Hepatocyte (in vitro differentiated cells): Measurements from ENCODE around the gene MACROH2A2. TPM values are rescaled to one million over a fixed set of nuclear protein-coding genes. Genes with fewer than 3 reads are reported as not detected.

Experiments used
- DNase-seq: peaks from one replicate; pipeline ENCODE4 v3.0.0-alpha.2; 2016; ENCODE audit warnings: low spot score
- H2AFZ ChIP-seq: fragments of 200-600 bp; sonication (generic); 2 replicates; pipeline ENCODE4 v1.6.0; 2016; ENCODE audit warnings: antibody characterized with exemption, mild to moderate bottlenecking
- H3K27ac ChIP-seq: fragments of 200-600 bp; sonication (generic); 2 replicates; pipeline ENCODE4 v1.5.1; 2016; ENCODE audit warnings: mild to moderate bottlenecking
- H3K27me3 ChIP-seq: fragments of 200-600 bp; sonication (generic); 2 replicates; pipeline ENCODE4 v1.6.1; 2016
- H3K36me3 ChIP-seq: fragments of 200-600 bp; sonication (generic); replicated peaks from 2 replicates; pipeline ENCODE4 v1.5.1; 2016; ENCODE audit warnings: low read depth; ENCODE audit not compliant: insufficient read depth
- H3K4me1 ChIP-seq: fragments of 200-600 bp; sonication (generic); 2 replicates; pipeline ENCODE4 v1.5.1; 2016; ENCODE audit warnings: mild to moderate bottlenecking, moderate library complexity; ENCODE audit not compliant: insufficient read depth
- H3K4me2 ChIP-seq: fragments of 200-600 bp; sonication (generic); 2 replicates; pipeline ENCODE4 v1.6.0; 2016
- H3K4me3 ChIP-seq: fragments of 200-600 bp; sonication (generic); 2 replicates; pipeline ENCODE4 v1.5.1; 2016; ENCODE audit warnings: mild to moderate bottlenecking
- H3K79me2 ChIP-seq: fragments of 200-600 bp; sonication (generic); 2 replicates; pipeline ENCODE4 v1.6.0; 2017; ENCODE audit warnings: mild to moderate bottlenecking
- H3K9me2 ChIP-seq: fragments of 200-600 bp; sonication (generic); replicated peaks from 2 replicates; pipeline ENCODE4 v1.6.0; 2017; ENCODE audit warnings: mild to moderate bottlenecking; ENCODE audit not compliant: insufficient read depth
- H3K9me3 ChIP-seq: fragments of 200-600 bp; sonication (generic); 2 replicates; pipeline ENCODE4 v1.5.1; 2016; ENCODE audit warnings: low read depth, mild to moderate bottlenecking
- H4K20me1 ChIP-seq: fragments of 200-600 bp; sonication (generic); 2 replicates; pipeline ENCODE4 v1.6.0; 2016; ENCODE audit warnings: mild to moderate bottlenecking; ENCODE audit not compliant: insufficient read depth, poor library complexity, severe bottlenecking
- EZH2 ChIP-seq: fragments of 200-600 bp; sonication (generic); IDR thresholded peaks from 2 replicates; pipeline ENCODE4 v1.6.1; 2016; ENCODE audit warnings: antibody characterized with exemption, mild to moderate bottlenecking, borderline replicate concordance
- EZH2phosphoT487 ChIP-seq: fragments of 200-600 bp; sonication (generic); IDR thresholded peaks from one replicate; pipeline ENCODE4 v1.6.1; 2018; ENCODE audit warnings: antibody characterized with exemption, mild to moderate bottlenecking, low read depth, moderate library complexity; ENCODE audit not compliant: unreplicated experiment, severe bottlenecking
- WGBS: methylation state at CpG from one replicate; pipeline ENCODE4 v1.1.6; 2016; ENCODE audit warnings: low lambda C conversion rate; ENCODE audit errors: missing lambda C conversion rate; 5-methylcytosine and 5-hydroxymethylcytosine counted together
- polyA plus RNA-seq: library from polyadenylated mRNA; unstranded; fragments of >200 nt; fragmentation: Nextera tagmentation; extraction: Ambion mirVana; gene quantifications from 2 replicates; pipeline ENCODE4 v1.2.1, GENCODE V29; 2016
- total RNA-seq: library from RNA; depleted of rRNA; stranded (reverse); fragments of >200 nt; gene quantifications from 2 replicates; pipeline ENCODE4 v1.2.3, GENCODE V29; 2014
- TF ChIP-seq, protein P1 (sequence below): fragments of 200-600 bp; sonication (generic); IDR thresholded peaks from 2 replicates; pipeline ENCODE4 v1.5.1; 2016; ENCODE audit warnings: antibody characterized with exemption, mild to moderate bottlenecking; ENCODE audit not compliant: poor library complexity

Gene MACROH2A2
- total and polyA plus RNA-seq, 2 experiments from 2014 or later = 45.7 to 47.2 TPM

DNA sequence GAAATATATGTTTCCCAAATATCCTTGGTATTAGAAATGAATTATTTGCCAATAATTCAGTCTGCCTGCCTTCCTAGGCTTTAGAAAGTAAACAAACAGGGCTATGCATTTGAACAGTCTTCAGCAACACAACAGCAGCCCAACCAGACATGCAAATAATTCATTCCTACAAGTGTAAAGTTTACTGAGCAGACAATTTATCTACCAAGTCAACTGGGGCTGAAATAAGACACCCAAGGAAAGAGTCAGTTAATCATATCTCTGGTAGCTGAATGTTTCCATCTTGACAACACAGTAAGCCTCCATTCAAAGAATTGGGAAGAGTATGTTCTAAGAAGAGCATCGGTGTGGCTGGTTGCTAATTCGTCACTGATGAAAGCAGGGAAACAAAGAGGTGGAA is 41.6 kb downstream of the MACROH2A2 start:
- Histone ChIP-seq H3K79me2 (peaks cover 2% of the 10 kb centered on the region), H4K20me1 (no peaks in the 10 kb centered on the region), H3K9me3 (no peaks in the 10 kb centered on the region), H3K4me1 (peaks cover 19% of the 10 kb centered on the region), H3K9me2 (no peaks in the 10 kb centered on the region), H2AFZ (no peak overlapping the region), H3K27ac (no peak overlapping the region), H3K36me3 (no peaks in the 10 kb centered on the region), H3K27me3 (no peaks in the 10 kb centered on the region), H3K4me3 (no peak overlapping the region), H3K4me2 (no peak overlapping the region)
- no peak for DNase-seq
- TF ChIP-seq, protein P1, sequence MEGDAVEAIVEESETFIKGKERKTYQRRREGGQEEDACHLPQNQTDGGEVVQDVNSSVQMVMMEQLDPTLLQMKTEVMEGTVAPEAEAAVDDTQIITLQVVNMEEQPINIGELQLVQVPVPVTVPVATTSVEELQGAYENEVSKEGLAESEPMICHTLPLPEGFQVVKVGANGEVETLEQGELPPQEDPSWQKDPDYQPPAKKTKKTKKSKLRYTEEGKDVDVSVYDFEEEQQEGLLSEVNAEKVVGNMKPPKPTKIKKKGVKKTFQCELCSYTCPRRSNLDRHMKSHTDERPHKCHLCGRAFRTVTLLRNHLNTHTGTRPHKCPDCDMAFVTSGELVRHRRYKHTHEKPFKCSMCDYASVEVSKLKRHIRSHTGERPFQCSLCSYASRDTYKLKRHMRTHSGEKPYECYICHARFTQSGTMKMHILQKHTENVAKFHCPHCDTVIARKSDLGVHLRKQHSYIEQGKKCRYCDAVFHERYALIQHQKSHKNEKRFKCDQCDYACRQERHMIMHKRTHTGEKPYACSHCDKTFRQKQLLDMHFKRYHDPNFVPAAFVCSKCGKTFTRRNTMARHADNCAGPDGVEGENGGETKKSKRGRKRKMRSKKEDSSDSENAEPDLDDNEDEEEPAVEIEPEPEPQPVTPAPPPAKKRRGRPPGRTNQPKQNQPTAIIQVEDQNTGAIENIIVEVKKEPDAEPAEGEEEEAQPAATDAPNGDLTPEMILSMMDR = no peak
- no peak for TF ChIP-seq EZH2
- no peak for TF ChIP-seq EZH2phosphoT487
- WGBS = 83% methylated on average over 2 of the region's 2 CpGs

DNA sequence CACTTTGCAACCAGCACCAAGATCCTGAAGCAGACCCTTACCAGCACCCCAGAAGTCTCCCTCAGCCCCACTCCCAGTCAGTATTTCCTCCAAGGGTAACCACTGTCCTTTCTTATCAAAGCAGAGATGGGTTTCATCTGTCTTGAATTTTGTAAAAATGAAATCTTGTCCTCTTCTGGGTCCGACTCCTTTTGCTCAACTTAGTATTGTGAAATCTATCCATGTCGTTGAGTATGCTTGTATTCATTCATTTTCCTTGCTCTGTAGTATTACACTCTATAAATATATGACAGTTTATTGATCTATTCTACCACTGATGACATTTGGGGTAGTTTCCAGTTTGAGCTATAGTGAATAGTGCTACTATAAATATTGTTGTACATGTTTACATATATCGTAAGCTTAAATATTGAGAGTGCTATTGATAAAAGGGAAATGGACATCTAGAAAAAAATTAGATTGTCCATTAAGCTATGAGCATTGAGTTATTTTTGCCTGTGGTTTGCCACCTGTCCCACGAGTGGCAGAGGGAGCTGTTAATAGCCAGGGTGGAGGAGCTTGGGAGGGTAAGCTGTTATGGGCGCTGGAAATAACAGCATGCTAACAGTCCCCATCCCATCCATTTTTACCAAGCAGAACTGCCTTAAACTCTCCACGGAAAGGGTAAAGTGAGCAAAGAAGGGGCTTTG is 43.5 kb downstream of the MACROH2A2 start:
- H3K79me2 ChIP-seq = no peaks in the 10 kb centered on the region
- no peak overlapping the region for H2AFZ ChIP-seq
- H3K4me2 ChIP-seq = no peak overlapping the region
- WGBS = 94% methylated on average over 6 of the region's 6 CpGs
- no peaks in the 10 kb centered on the region for H3K9me2 ChIP-seq
- H3K27me3 ChIP-seq = no peaks in the 10 kb centered on the region
- no peaks in the 10 kb centered on the region for H4K20me1 ChIP-seq
- TF ChIP-seq, protein P1 = no peak
- TF ChIP-seq EZH2 = no peak
- TF ChIP-seq EZH2phosphoT487 = no peak
- DNase-seq = no peak
- H3K4me1 ChIP-seq = peaks cover 9% of the 10 kb centered on the region
- H3K4me3 ChIP-seq = no peak overlapping the region
- no peaks in the 10 kb centered on the region for H3K9me3 ChIP-seq
- no peak overlapping the region for H3K27ac ChIP-seq
- no peaks in the 10 kb centered on the region for H3K36me3 ChIP-seq

DNA sequence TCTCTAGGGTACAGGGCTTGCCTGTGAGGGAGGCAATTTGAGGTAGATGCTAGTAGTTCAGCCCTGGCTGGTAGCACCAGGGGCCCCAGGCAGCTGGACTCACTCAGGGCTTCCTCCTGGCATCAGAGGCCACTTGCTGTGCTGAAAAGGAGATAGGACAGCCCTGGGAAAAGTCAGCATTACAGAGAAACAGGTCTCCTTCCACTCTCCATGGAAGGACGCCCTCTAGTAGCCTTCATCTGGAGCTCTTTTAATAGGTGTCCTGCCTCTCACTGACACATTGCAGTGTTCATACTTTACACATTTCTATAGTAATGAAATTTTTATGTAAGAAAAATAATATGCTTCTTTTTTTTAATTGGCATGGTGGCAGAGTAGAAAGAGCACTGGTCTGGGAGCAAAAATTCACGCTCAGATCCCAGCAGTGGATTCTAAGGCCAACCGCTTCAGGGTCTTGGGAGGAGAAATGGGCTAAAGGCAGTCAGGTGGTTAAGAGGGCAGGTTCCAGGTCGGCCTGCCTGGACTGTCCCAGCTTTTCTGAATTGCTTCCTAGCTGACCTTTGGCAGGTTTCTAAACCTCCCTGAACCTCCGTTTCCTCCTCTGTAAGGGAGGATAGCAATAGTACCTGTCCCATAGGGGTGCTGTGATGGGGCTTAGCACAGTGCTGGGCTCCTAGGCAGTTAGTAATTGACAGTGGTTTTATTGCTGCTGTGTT is 44.2 kb downstream of the MACROH2A2 start:
- H3K79me2 ChIP-seq = no peaks in the 10 kb centered on the region
- H3K36me3 ChIP-seq = no peaks in the 10 kb centered on the region

More for the DNA sequence above, 44.2 kb downstream of the MACROH2A2 start:
- Histone ChIP-seq H3K27me3 (no peaks in the 10 kb centered on the region), H2AFZ (no peak overlapping the region), H3K27ac (no peak overlapping the region), H4K20me1 (no peaks in the 10 kb centered on the region), H3K4me3 (no peak overlapping the region), H3K4me2 (no peak overlapping the region), H3K4me1 (peaks cover 5% of the 10 kb centered on the region), H3K9me2 (no peaks in the 10 kb centered on the region), H3K9me3 (no peaks in the 10 kb centered on the region)
- WGBS = 93% methylated on average over 5 of the region's 5 CpGs
- TF ChIP-seq EZH2 (no peak), EZH2phosphoT487 (no peak)
- TF ChIP-seq, protein P1 = no peak
- no peak for DNase-seq
